ENCODE data around the gene ABCC4. TPM values are rescaled to one million over a fixed set of nuclear protein-coding genes. Genes with fewer than 3 reads are reported as not detected.

Gene ABCC4
- total and polyA plus RNA-seq, 4 donors: 0.74 to 22.5 (median 2.0) TPM

DNA sequence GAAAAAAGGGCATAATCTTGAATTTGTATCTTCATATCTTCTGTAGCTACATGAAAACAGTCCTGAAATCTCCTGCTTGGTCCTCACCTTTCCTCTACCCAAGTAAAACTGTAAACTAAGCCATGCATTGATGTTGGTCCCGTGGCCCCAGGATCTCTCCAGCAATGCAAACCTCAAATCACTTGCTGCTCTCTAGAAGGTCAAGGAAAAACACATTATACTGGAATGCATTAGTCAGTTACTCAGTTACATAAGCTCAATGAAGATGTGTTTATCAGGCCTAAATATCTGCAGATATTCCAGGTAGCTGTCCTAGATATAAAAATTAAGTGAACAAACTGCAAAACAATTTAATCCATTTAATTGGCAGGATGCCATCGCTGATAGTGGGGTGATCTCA is 261.8 kb downstream of the ABCC4 start:
- no peak for DNase-seq (ENCODE audit: low spot score)
- Histone ChIP-seq H3K9me3 (ENCODE audit: control insufficient read depth in 4 of 4, low read length in 3 of 4) (no peaks in the 10 kb centered on the region), H3K4me1 (ENCODE audit: control insufficient read depth in 4 of 4, insufficient read depth in 4 of 4, low read length in 3 of 4) (no peaks in the 10 kb centered on the region), H3K36me3 (ENCODE audit: control insufficient read depth in 4 of 4, insufficient read depth in 3 of 4, low read depth in 1 of 4, low read length in 3 of 4) (peaks cover 0 to 2% (median under 1%) of the 10 kb centered on the region in 4 donors), H3K27ac (ENCODE audit: low read depth in 1 of 2, low read length in 2 of 2) (no peak overlapping the region), H3K27me3 (ENCODE audit: control insufficient read depth in 4 of 4, insufficient read depth in 4 of 4, low read length in 3 of 4) (no peaks in the 10 kb centered on the region), H3K9ac (ENCODE audit: low read depth in 1 of 2, low read length in 2 of 2) (no peak overlapping the region), H3K4me3 (ENCODE audit: low read depth in 1 of 3, low read length in 3 of 3) (no peak overlapping the region)
- TF ChIP-seq TAF1 (conservative IDR thresholded peaks at IDR 0.05): no peak
- 94% methylated on average over 2 of the region's 2 CpGs for WGBS

DNA sequence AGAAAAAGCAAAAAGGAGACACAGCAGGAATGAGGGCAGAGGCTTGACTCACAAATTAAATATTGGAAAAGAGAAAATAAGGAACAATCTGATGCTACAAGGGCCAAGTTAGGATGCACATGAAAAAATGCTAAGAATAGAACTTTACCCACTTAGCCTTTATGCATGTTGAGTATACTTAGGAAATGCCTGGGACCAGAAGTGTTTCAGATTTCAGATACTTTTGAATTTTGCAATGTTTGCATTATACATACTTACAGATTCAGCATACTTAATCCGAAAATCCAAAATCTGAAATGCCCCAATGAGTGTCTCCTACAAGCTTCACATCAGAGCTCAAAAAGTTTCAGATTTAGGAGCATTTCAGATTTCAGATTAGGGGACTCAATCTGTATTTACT is 262.3 kb downstream of the ABCC4 start:
- TF ChIP-seq HNF4A (conservative IDR thresholded peaks at IDR 0.05): no peak
- TF ChIP-seq HNF4G (IDR thresholded peaks at IDR 0.05): no peak
- no peak for TF ChIP-seq YY1 (IDR thresholded peaks at IDR 0.05)
- TF ChIP-seq RAD21 (IDR thresholded peaks at IDR 0.05): no peak
- no peak for TF ChIP-seq FOXA1 (IDR thresholded peaks at IDR 0.05)
- TF ChIP-seq EGR1 (IDR thresholded peaks at IDR 0.05; ENCODE audit: low read depth in 2 of 2): no peak
- TF ChIP-seq, protein P1, sequence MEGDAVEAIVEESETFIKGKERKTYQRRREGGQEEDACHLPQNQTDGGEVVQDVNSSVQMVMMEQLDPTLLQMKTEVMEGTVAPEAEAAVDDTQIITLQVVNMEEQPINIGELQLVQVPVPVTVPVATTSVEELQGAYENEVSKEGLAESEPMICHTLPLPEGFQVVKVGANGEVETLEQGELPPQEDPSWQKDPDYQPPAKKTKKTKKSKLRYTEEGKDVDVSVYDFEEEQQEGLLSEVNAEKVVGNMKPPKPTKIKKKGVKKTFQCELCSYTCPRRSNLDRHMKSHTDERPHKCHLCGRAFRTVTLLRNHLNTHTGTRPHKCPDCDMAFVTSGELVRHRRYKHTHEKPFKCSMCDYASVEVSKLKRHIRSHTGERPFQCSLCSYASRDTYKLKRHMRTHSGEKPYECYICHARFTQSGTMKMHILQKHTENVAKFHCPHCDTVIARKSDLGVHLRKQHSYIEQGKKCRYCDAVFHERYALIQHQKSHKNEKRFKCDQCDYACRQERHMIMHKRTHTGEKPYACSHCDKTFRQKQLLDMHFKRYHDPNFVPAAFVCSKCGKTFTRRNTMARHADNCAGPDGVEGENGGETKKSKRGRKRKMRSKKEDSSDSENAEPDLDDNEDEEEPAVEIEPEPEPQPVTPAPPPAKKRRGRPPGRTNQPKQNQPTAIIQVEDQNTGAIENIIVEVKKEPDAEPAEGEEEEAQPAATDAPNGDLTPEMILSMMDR (IDR thresholded peaks at IDR 0.05; ENCODE audit: low read depth, low read length, missing input control): no peak
- Histone ChIP-seq H3K4me3 (ENCODE audit: low read depth in 1 of 3, low read length in 3 of 3) (no peak overlapping the region), H3K27me3 (ENCODE audit: control insufficient read depth in 4 of 4, insufficient read depth in 4 of 4, low read length in 3 of 4) (no peaks in the 10 kb centered on the region), H3K4me1 (ENCODE audit: control insufficient read depth in 4 of 4, insufficient read depth in 4 of 4, low read length in 3 of 4) (no peaks in the 10 kb centered on the region), H3K9me3 (ENCODE audit: control insufficient read depth in 4 of 4, low read length in 3 of 4) (no peaks in the 10 kb centered on the region), H3K36me3 (ENCODE audit: control insufficient read depth in 4 of 4, insufficient read depth in 3 of 4, low read depth in 1 of 4, low read length in 3 of 4) (peaks cover 0 to 2% (median under 1%) of the 10 kb centered on the region in 4 donors), H3K9ac (ENCODE audit: low read depth in 1 of 2, low read length in 2 of 2) (no peak overlapping the region), H3K27ac (ENCODE audit: low read depth in 1 of 2, low read length in 2 of 2) (no peak overlapping the region)
- DNase-seq (ENCODE audit: low spot score): no peak
- 97% methylated on average over 1 of the region's 1 CpG for WGBS

DNA sequence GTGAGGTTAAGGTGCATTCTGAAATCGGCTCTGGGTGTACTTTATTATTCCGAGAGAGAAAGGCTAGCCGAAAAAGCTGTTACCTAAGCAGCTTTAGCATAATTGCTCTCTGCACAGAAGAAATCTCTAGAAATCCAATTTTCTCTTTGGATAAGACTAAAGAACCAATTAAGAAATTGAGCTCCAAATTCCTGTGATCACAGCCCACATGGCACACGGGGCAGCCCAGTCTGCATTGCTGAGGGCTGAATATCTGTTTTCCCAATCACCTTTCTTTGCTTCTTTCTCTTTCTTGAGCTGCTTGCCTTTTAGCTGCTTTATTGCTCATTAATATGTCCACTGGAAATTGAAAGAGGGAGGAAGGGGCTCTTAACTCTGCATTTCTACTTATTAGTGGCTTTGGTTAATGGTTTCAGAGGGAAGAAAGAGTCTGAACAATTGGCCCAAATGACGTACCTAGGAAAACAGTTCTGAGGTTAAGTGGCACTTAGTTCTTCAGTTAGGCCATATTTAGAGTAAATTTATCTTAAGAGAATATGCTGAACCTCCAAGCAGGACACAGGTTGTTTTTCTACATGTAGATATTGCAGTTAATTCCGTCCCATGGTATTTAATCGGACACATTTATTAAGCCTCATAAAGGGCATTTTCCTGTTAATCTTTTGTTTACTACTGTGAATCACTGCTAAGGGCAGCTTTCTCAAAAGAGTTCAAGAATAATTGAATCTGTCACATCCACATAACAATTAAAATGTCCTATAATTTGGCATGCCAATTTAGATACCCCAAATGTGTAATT is 265.7 kb downstream of the ABCC4 start:
- Histone ChIP-seq H3K9me3 (ENCODE audit: control insufficient read depth in 4 of 4, low read length in 3 of 4) (no peaks in the 10 kb centered on the region), H3K36me3 (ENCODE audit: control insufficient read depth in 4 of 4, insufficient read depth in 3 of 4, low read depth in 1 of 4, low read length in 3 of 4) (no peaks in the 10 kb centered on the region), H3K4me1 (ENCODE audit: control insufficient read depth in 4 of 4, insufficient read depth in 4 of 4, low read length in 3 of 4) (no peaks in the 10 kb centered on the region), H3K27me3 (ENCODE audit: control insufficient read depth in 4 of 4, insufficient read depth in 4 of 4, low read length in 3 of 4) (no peaks in the 10 kb centered on the region), H3K9ac (ENCODE audit: low read depth in 1 of 2, low read length in 2 of 2) (no peak overlapping the region), H3K4me3 (ENCODE audit: low read depth in 1 of 3, low read length in 3 of 3) (no peak overlapping the region), H3K27ac (ENCODE audit: low read depth in 1 of 2, low read length in 2 of 2) (no peak overlapping the region)
- 96% methylated on average over 7 of the region's 7 CpGs for WGBS
- TF ChIP-seq HNF4G (IDR thresholded peaks at IDR 0.05) (no peak), SP1 (IDR thresholded peaks at IDR 0.05) (no peak), FOXA1 (IDR thresholded peaks at IDR 0.05) (no peak), HNF4A (conservative IDR thresholded peaks at IDR 0.05) (no peak), RAD21 (IDR thresholded peaks at IDR 0.05) (no peak), TAF1 (conservative IDR thresholded peaks at IDR 0.05) (no peak), NR2F2 (IDR thresholded peaks at IDR 0.05) (no peak)
- TF ChIP-seq, protein P2, sequence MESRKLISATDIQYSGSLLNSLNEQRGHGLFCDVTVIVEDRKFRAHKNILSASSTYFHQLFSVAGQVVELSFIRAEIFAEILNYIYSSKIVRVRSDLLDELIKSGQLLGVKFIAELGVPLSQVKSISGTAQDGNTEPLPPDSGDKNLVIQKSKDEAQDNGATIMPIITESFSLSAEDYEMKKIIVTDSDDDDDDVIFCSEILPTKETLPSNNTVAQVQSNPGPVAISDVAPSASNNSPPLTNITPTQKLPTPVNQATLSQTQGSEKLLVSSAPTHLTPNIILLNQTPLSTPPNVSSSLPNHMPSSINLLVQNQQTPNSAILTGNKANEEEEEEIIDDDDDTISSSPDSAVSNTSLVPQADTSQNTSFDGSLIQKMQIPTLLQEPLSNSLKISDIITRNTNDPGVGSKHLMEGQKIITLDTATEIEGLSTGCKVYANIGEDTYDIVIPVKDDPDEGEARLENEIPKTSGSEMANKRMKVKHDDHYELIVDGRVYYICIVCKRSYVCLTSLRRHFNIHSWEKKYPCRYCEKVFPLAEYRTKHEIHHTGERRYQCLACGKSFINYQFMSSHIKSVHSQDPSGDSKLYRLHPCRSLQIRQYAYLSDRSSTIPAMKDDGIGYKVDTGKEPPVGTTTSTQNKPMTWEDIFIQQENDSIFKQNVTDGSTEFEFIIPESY (IDR thresholded peaks at IDR 0.05): no peak
- TF ChIP-seq, protein P3, sequence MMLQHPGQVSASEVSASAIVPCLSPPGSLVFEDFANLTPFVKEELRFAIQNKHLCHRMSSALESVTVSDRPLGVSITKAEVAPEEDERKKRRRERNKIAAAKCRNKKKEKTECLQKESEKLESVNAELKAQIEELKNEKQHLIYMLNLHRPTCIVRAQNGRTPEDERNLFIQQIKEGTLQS (IDR thresholded peaks at IDR 0.05): no peak
- no peak for DNase-seq (ENCODE audit: low spot score)
